Esophagus mucosa (tissue), 1 donor: ENCODE measurements around the gene ARHGDIA. TPM values are rescaled to one million over a fixed set of nuclear protein-coding genes. Genes with fewer than 3 reads are reported as not detected.
A peak's percentile ranks its signal among the peaks of the same experiment; 100 is the strongest.

ENCODE experiments used
- ATAC-seq: fragments of 200-7000 bp; cut with Tn5 transposase; one replicate; pipeline ENCODE4 v1.9.1; 2020
- total RNA-seq: library from RNA; stranded (reverse); gene quantifications from one replicate; pipeline ENCODE4 v1.2.4, GENCODE V29; 2023
- donor health status: DM: yes; HTN: yes; CAD: no.

ARHGDIA gene
- total RNA-seq, 1 donor from 2014 or later = 300 TPM

GRCh38 chr17:81888105-81888987 lies 17.2 kb upstream of the ARHGDIA start:
- ATAC-seq = no peak

- peak; percentile 94 for ATAC-seq
These were observed 14.9 kb upstream of the ARHGDIA start for GRCh38 chr17:81885869-81886548.

GRCh38 chr17:81885454-81885853 lies 14.3 kb upstream of the ARHGDIA start:
- peak; percentile 3 for ATAC-seq

- ATAC-seq = no peak
These were observed 13.8 kb upstream of the ARHGDIA start for GRCh38 chr17:81884968-81885367.

DNA sequence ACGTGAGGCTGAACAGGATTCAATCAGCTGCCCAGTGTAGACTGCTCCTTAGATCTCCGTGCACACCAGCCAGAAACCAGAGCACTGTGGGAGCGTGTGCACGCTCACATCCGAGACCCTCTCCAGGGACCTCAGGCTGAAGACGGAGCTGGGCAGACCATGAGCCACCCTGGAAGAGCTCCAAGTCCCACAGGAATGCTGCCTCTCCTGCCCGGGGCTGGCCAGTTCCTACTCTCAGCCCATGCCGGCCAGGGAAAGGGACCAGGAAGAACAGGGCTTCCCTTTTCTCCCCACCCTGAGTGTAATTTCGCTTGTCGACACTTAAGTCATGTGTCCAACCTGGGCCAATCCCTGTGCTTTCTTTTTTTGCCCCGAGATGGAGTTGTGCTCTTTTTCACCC lies 13.4 kb upstream of the ARHGDIA start:
- ATAC-seq = no peak

DNA sequence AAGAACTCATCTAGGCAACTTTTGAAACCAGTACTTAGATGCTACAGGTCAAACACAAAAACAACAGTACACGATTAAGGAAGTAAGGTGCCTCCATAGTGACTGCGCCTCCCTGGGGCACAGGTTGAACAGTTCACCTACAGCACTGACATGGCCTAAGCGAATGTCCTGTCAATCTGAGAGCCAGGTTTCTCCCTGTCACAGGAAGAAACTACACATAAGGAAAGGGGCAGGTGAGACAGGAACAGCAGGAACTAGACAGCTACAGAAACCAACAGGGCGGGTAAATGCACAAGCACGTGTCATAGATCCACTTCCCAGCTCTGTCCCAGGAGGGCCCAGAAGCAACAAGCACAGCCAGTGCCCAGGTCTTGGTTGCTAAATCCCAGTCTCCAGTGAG lies 8.0 kb upstream of the ARHGDIA start:
- peak; percentile 91 for ATAC-seq

- ATAC-seq = no peak
These were observed 7.2 kb upstream of the ARHGDIA start for GRCh38 chr17:81878294-81878693.

GRCh38 chr17:81877569-81877968 lies 6.4 kb upstream of the ARHGDIA start:
- ATAC-seq = no peak

DNA sequence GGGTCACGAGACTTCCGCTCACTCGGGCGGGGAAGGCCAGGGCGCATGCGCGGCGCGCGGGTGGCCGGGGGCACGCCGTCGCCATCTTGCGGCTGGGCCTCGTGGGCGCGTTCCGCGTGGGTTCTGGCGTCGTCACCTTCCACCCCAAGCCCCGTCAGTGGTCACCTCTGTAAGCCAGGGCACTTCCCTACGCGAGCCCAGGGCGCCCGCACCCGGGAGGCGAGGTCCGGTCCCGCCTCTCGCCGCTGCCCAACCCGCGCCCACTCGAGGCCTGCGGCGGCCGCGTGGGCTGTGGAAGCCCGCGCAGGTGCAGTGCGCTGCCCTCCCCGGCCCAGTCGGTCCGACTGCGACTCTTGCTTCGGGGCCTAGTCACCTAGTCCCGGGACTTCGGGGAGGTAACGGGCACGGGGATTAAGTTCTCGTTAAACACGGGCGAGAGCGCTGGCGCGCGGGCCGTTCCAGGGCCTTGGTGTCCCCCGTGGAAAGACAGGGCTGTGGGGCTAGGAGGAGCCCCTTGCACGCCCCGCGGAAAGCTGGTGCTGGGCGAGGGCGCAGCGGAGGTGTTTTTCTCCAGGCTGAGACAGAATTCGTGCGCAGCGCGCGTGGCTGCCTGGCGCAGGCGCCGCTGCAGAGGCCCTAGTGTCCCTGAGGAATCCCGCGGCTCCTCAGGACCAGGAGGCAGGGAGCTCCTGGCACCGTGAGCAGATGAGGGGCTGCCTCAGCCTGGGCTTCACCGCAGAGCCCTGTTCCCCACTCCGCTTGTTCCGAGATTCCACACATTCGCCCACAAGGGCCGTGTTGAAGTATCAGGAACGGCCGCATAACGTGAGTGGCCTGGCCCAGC lies 472 bp upstream of the ARHGDIA start:
- ATAC-seq = peak; percentile 2

DNA sequence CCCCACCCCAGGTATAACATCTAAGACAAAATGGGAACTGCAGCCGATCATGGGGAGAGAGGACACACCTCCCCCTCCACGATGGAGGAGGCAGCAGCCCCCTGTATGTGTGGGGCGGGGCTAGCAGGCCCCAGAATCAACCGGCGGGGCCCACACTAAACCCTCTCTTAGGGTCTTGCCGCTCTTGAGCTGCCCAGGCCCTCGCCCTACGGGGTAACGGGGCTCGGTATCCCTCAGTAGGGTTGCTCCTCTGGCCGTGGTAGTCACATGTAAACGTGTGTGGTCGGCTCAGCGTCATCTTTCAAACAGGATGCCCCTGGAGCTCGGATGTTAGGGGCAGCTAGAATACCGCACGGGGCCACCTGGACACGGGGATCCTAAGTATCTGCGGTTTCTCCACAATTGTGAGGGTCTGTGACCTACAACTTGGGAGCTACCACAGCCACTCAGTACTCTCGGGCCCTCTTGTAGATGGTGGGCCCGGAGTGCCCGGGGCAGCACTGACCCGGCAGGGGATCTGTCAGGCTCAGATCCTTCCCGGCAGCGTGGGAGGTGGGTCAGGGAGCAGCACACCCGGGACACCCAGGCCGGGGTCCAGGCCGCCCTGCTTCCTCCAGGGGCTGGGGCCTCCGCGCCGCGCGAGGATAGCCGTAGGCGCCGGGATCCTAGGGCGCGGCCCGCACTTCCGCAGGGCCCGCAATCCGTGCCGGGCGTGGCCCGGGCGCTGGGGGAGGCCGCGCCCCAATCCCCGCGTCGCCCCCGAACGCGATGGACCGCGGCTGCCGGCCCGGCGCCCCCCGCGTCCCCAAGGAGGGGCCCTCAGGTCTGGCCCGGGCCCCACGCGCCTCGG lies 781 bp downstream of the ARHGDIA start:
- ATAC-seq = peak; percentile 24

DNA sequence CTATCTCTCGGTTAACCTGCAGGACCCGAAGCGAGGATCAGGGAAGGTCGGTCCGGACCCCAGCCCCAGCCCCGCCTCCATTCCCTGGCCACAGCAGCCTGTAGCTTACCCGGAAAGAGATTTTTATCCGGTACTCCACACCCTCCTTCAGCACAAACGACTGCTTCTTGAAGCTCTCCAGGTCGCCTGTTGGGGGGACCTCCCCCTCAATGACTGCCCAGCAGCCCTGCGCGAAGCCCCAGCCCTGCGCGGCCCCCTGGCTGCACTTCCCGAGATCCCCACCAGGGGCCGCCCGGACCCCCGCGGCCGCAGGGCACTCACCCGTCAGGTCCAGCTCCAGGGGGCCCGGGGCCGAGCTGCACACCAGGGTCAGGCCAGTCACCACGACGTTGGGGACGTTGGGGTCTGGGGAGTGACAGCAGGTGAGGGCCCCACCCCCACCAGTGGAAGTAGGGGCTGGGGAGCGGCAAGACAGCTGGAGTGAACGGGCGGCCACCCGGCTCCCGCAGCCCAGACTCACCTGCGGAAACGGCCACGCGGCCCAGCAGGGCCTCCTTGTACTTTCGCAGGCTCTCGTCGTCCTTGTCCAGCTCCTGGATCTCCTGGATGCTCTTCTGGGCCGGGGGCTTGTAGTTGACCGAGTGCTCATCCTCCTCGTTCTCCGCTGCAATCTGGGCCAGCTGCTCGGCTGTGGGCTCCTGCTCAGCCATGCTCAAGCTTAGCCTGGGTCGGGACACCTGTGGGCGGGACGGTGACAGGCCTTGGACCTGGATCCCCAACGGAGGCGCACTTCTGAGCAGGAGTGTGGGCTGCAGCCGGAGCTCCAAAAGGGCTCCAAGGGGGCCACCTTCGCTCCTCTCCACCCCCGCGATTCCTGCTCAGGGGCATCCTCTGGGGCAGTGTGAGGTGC lies 1.7 kb downstream of the ARHGDIA start:
- peak; percentile 0 for ATAC-seq

DNA sequence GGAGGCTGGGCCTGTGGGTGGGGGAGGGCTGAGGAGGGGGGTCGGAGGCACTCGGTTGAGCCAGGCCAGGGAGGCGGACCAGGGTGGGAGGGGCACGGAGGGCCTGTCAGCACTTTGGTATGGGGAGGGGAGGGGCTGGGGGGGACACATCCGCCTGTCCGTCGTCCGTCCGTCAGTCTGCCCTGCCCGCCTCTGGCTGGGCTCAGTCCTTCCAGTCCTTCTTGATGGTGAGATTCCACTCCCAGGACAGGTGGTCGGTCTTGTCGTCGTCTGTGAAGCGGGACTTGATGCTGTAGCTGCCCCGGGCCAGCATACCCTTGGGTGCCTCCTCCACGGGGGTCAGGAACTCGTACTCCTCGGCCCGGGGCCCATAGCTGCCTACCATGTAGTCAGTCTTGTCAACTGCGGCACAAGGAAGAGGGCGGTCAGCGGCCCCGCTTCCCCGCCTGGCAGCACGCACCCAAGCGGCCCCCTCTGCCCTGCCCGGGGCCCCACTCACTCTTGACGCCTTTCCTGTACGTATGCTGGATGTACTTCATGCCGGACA lies 2.4 kb downstream of the ARHGDIA start:
- peak; percentile 1 for ATAC-seq

DNA sequence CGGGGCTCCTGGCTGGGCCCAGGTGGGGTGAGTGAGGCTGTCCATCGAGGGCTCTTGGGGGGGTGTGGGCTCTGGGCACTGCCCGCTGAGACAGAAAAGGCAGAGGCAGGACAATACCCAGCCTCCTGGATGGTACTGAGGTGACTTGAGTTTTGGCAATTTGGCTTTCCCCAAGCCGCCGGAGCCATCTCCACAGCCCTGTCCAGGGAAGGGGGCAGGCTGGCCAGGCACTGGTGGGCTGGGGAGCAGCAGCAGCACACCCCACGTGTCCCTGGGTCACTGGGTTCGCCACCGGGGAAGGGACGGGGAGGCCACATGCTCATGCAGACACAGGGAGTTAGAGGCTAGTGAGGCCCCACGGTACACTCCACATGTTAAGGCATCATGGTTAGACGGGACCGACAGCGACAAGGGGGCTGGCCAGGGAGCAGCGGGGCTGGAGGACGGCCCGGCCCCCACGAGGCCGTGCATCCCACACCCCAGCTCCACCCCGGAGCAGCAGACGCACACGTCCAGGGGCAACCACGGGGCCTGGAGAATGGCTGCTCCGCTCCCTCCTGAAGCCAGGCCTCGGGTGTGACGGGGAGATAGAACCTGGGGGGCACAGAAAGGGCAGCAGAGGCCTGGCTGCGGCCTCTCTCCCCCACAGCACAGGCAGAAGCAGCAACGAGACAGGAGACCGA lies 3.0 kb downstream of the ARHGDIA start:
- no peak for ATAC-seq

DNA sequence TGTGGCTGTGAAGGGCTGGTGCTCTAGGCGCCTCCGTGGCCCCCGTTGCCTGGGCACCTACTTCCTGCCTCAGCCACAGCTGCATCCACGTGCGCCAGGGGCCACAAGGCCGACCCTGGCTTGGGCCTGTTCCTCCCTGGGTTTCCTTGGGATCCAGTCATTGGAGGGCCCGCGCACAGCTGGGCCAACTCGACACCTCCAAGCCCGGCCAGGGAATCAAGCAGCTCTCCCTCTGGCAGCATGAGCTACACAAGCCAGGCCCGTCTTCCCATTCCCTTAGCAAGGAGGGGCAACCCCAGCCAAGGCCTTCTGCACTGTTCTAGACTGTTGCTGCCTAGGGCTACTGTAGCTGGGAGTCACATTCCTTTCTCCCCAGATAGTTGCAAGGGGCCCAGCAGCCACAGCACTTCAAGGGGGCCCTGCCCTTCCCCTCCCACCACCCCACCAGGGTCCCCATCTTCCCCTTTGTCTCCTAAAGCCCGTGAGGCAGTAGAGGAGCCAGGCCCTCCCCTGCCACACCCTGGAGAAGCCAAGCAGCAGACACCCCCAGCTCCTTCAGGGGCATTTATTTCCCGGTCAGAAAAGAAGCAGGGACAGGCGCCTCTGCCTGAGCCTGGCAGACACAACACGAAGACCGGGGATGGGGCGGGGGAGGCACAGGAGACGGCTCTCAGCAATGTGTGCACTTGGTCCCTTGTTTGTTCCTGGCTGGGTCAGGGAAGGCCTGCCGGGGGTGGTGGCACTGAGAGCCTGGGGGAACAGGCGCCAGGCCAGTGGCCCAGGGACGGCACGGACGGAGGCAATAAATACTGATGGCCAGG lies 3.8 kb downstream of the ARHGDIA start:
- peak; percentile 0 for ATAC-seq

GRCh38 chr17:81866440-81867169 lies 4.5 kb downstream of the ARHGDIA start:
- ATAC-seq = no peak

- no peak for ATAC-seq
These were observed 5.3 kb downstream of the ARHGDIA start for GRCh38 chr17:81865733-81866439.

DNA sequence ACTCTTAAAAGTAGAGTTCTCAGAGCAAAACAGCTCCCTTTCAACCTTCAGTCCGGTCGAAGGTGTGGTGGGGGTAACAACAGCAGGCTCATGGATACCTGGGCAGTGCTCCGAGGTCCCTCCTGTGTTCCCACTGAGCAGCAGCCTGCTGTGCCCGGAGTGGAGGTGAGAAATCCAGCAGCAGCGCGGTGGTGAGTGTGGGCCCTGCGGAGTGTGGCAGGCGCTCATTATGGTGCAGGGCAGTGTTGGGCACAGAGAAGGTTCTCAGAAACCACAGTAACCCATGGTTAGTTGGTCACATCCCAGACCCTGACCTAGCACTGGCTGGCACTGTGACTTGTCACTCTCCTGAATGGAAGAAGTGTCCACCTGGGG lies 5.8 kb downstream of the ARHGDIA start:
- no peak for ATAC-seq
